OCI-LY1 (cell line): ENCODE data around the gene MFAP2.

ENCODE experiments used
- H2AFZ ChIP-seq: fragments of 200-600 bp; sonication (generic), shearing (Covaris generic); 2 replicates; pipeline ENCODE4 v1.6.0; 2014; ENCODE audit warnings: antibody characterized with exemption, mild to moderate bottlenecking, low read length
- H3F3A ChIP-seq: fragments of 200-600 bp; sonication (generic), shearing (Covaris generic); 2 replicates; pipeline ENCODE4 v1.6.0; 2014; ENCODE audit warnings: mild to moderate bottlenecking, antibody characterized with exemption, low read length, moderate library complexity; ENCODE audit not compliant: insufficient read depth
- H3K27ac ChIP-seq: fragments of 200-600 bp; sonication (generic); 2 replicates; pipeline ENCODE4 v1.5.1; 2014; ENCODE audit warnings: low read length, mixed run types, mild to moderate bottlenecking, low read depth; ENCODE audit not compliant: poor library complexity, severe bottlenecking
- H3K27me3 ChIP-seq: fragments of 200-600 bp; sonication (generic); 2 replicates; pipeline ENCODE4 v1.6.0; 2014; ENCODE audit warnings: antibody characterized with exemption, mild to moderate bottlenecking, low read length, moderate library complexity; ENCODE audit not compliant: insufficient read depth
- H3K36me3 ChIP-seq: fragments of 200-600 bp; sonication (generic); 2 replicates; pipeline ENCODE4 v1.6.1; 2014; ENCODE audit warnings: mild to moderate bottlenecking, antibody characterized with exemption, low read length, moderate library complexity, mixed read lengths; ENCODE audit not compliant: insufficient read depth
- H3K4me1 ChIP-seq: fragments of 200-600 bp; sonication (generic); 2 replicates; pipeline ENCODE4 v1.5.1; 2014; ENCODE audit warnings: mild to moderate bottlenecking, low read length, moderate library complexity; ENCODE audit not compliant: insufficient read depth, severe bottlenecking
- H3K4me2 ChIP-seq: fragments of 200-600 bp; sonication (generic), shearing (Covaris generic); 2 replicates; pipeline ENCODE4 v1.6.1; 2014; ENCODE audit warnings: low read length
- H3K4me3 ChIP-seq: fragments of 200-600 bp; sonication (generic); 2 replicates; pipeline ENCODE4 v1.5.1; 2014; ENCODE audit warnings: low read length, low read depth, mild to moderate bottlenecking, mixed read lengths; ENCODE audit not compliant: poor library complexity, severe bottlenecking
- H3K79me2 ChIP-seq: fragments of 200-600 bp; shearing (Covaris generic); 2 replicates; pipeline ENCODE4 v1.6.1; 2016; ENCODE audit warnings: mixed run types, low read length, mixed read lengths; ENCODE audit not compliant: insufficient read depth
- H3K9ac ChIP-seq: fragments of 200-600 bp; sonication (generic), shearing (Covaris generic); 2 replicates; pipeline ENCODE4 v1.6.1; 2014; ENCODE audit warnings: mild to moderate bottlenecking, low read length, mixed read lengths
- H3K9me2 ChIP-seq: fragments of 200-600 bp; sonication (generic), shearing (Covaris generic); 2 replicates; pipeline ENCODE4 v1.6.1; 2014; ENCODE audit warnings: low read depth, mild to moderate bottlenecking, low read length, mixed read lengths
- H3K9me3 ChIP-seq: fragments of 200-600 bp; shearing (Covaris generic); 2 replicates; pipeline ENCODE4 v1.6.1; 2014; ENCODE audit warnings: low read length, mixed read lengths
- H4K20me1 ChIP-seq: fragments of 200-600 bp; sonication (generic), shearing (Covaris generic); 2 replicates; pipeline ENCODE4 v1.6.0; 2016; ENCODE audit warnings: mild to moderate bottlenecking, low read length; ENCODE audit not compliant: insufficient read depth
- EZH2 ChIP-seq: fragments of 200-600 bp; sonication (generic), shearing (Covaris generic); IDR thresholded peaks from 2 replicates; pipeline ENCODE4 v1.8.0; 2017; ENCODE audit warnings: borderline replicate concordance, mixed run types, mild to moderate bottlenecking, antibody characterized with exemption, low read length, moderate library complexity, mixed read lengths
- TF ChIP-seq, protein P1 (sequence below): fragments of 200-600 bp; sonication (generic), shearing (Covaris generic); IDR thresholded peaks from 2 replicates; pipeline ENCODE4 v1.5.1; 2017; ENCODE audit warnings: mild to moderate bottlenecking, antibody characterized with exemption, low read length, moderate library complexity, mixed read lengths

Gene MFAP2

DNA sequence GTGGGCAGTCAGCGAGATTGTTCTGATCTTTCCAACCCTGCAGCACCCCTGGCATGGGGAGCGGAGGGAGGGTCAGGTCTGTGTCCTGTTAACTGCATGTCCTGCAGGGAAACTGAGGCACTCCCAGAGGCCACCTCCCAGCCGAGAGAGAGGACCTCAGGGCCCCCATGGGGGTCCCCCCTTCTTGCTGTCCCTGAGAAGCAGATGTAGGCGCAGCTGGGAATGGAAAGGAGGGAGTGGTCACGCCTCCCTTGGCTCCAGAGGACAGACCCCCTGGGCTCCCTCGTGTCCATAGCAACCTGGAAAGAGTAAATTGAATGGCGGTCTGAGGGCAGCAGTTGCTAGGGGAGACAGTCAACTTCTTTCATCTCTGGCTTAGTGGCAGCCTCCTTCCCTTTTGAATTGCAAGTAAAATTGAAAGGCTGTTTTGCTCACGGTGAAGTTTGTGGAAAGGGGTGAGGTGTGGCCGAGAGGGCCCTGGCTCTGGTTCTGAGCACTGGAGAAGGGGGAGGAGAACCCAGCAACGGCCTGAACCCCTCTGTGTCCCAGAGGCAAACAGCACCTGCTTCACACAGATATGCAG is 53.8 kb downstream of the MFAP2 start:
- Histone ChIP-seq H3K4me3 (no peak overlapping the region), H3K9ac (no peak overlapping the region), H3K9me3 (no peaks in the 10 kb centered on the region), H3K27ac (no peak overlapping the region), H3K4me2 (no peak overlapping the region), H3K9me2 (no peaks in the 10 kb centered on the region), H2AFZ (no peak overlapping the region), H3K79me2 (no peaks in the 10 kb centered on the region), H3K4me1 (peaks cover 5% of the 10 kb centered on the region), H3K36me3 (no peaks in the 10 kb centered on the region), H3F3A (no peaks in the 10 kb centered on the region), H3K27me3 (no peaks in the 10 kb centered on the region; the same call in 1 of the 2 replicates), H4K20me1 (no peaks in the 10 kb centered on the region)
- TF ChIP-seq, protein P1, sequence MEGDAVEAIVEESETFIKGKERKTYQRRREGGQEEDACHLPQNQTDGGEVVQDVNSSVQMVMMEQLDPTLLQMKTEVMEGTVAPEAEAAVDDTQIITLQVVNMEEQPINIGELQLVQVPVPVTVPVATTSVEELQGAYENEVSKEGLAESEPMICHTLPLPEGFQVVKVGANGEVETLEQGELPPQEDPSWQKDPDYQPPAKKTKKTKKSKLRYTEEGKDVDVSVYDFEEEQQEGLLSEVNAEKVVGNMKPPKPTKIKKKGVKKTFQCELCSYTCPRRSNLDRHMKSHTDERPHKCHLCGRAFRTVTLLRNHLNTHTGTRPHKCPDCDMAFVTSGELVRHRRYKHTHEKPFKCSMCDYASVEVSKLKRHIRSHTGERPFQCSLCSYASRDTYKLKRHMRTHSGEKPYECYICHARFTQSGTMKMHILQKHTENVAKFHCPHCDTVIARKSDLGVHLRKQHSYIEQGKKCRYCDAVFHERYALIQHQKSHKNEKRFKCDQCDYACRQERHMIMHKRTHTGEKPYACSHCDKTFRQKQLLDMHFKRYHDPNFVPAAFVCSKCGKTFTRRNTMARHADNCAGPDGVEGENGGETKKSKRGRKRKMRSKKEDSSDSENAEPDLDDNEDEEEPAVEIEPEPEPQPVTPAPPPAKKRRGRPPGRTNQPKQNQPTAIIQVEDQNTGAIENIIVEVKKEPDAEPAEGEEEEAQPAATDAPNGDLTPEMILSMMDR = no peak
- no peak for TF ChIP-seq EZH2

DNA sequence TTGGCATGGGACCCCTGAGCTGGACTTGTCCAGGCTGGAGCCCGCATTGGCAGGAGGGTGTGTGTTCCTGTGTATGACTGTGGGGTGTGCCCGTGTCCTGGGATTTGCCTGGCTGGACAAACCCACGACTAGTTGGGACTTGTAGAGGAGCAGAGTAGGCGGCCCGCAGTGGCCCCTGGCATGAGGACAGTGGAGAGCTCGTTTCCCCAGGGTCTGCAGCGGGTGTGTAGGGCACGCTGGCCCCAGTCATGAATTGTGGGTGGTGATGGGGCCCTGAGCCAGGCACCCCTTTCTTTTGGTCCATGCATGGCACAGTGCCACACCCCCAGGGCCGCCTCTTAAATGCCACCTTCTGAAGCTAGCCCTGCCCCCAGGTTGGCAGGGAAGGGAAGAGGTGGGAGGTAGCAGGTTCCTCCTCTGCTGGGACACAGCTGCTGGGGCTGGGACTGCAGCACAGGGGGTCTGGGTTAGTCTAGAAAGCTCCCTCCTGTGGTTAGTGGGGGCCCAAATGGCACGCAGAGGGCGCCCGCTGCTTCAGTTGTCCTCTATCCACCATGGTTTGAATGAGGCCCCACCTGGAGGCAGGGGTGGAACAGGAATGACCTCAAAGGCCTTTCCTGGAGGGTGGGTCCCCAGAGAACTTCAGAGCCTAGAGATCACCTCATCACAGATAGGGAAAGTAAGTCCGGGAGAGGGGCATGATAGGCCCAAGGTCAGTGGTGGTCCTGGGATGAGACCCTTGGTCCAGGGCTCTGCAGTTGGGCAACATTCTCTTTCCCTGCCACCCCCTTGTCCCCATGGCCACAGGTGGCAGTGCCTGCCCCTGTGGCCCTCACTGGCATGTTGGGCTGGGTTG is 54.6 kb downstream of the MFAP2 start:
- no peaks in the 10 kb centered on the region for H3K36me3 ChIP-seq
- no peak for TF ChIP-seq EZH2
- TF ChIP-seq, protein P1 = no peak
- no peak overlapping the region for H3K4me2 ChIP-seq
- no peaks in the 10 kb centered on the region for H3F3A ChIP-seq
- no peaks in the 10 kb centered on the region for H3K9me3 ChIP-seq
- H3K79me2 ChIP-seq = no peaks in the 10 kb centered on the region
- H3K9ac ChIP-seq = no peak overlapping the region
- no peak overlapping the region for H2AFZ ChIP-seq
- no peak overlapping the region for H3K4me3 ChIP-seq
- H4K20me1 ChIP-seq = no peaks in the 10 kb centered on the region
- no peak overlapping the region for H3K27ac ChIP-seq
- H3K9me2 ChIP-seq = no peaks in the 10 kb centered on the region
- H3K4me1 ChIP-seq = peaks cover 6% of the 10 kb centered on the region
- no peaks in the 10 kb centered on the region; the same call in 1 of the 2 replicates for H3K27me3 ChIP-seq

DNA sequence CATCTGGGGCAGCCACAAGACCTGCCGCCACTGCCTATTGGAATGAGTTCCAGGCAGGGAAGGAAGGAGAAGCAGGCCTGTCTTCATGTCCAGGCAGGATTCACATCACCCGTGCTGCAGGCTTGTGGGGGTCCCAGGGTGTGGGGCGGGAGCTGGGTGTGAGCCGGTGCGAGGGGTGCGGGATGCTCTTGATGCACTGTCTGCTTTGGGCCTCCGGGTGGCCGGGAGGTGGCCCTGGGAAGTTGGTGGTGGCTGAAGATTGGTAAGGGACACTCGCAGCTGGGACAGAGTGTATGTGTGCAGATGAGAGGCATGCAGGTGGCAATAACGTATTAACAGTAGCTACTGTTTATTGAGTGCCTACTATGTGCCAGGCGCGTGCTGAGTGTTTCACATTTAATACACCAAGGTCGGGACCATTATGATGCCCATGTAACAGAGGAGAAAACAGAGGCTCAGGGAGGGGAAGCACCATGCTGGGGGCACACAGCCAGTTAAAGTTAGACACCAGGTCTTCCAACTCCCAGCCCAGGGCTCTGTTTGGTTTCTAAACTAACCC is 55.4 kb downstream of the MFAP2 start:
- H3K9ac ChIP-seq = no peak overlapping the region
- H3K9me3 ChIP-seq = no peaks in the 10 kb centered on the region
- peaks cover 6% of the 10 kb centered on the region for H3K4me1 ChIP-seq
- H3K4me2 ChIP-seq = no peak overlapping the region
- TF ChIP-seq, protein P1 = no peak
- TF ChIP-seq EZH2 = no peak
- no peak overlapping the region for H3K27ac ChIP-seq
- H3K79me2 ChIP-seq = no peaks in the 10 kb centered on the region
- no peaks in the 10 kb centered on the region for H3K36me3 ChIP-seq
- H4K20me1 ChIP-seq = no peaks in the 10 kb centered on the region
- no peak overlapping the region for H3K4me3 ChIP-seq
- H3F3A ChIP-seq = no peaks in the 10 kb centered on the region
- H2AFZ ChIP-seq = no peak overlapping the region
- no peaks in the 10 kb centered on the region; the same call in 1 of the 2 replicates for H3K27me3 ChIP-seq
- no peaks in the 10 kb centered on the region for H3K9me2 ChIP-seq
